Ovary (tissue), 9 donors: Measurements from ENCODE around the gene CD74. TPM values are rescaled to one million over a fixed set of nuclear protein-coding genes. Genes with fewer than 3 reads are reported as not detected.
A peak's percentile ranks its signal among the peaks of the same experiment; 100 is the strongest.
"Not testable (repeated sequence)": the region's sequence is repeated elsewhere in the genome, so short reads cannot be mapped to it uniquely, and the experiment has no call there.

Experiments used
- DNase-seq, 5 donors: peaks; one replicate each; pipeline ENCODE4 v3.0.0-alpha.2; 2019 to 2020
- H3K27ac ChIP-seq, 2 donors: fragments of 200-600 bp; one replicate each; pipeline versions ENCODE4 v1.5.1 to v1.8.0; 2019 to 2022
- H3K27me3 ChIP-seq: fragments of 200-600 bp; one replicate; pipeline ENCODE4 v1.8.0; 2022
- H3K36me3 ChIP-seq: fragments of 200-600 bp; sonication (generic); one replicate; pipeline ENCODE4 v1.5.1; 2019
- H3K4me1 ChIP-seq: one replicate; pipeline ENCODE4 v1.8.1; 2013; ENCODE audit warnings: mild to moderate bottlenecking, moderate library complexity; ENCODE audit not compliant: insufficient read depth
- H3K4me3 ChIP-seq: fragments of 200-600 bp; sonication (generic); one replicate; pipeline ENCODE4 v1.5.1; 2017
- H3K9me3 ChIP-seq, 2 donors: fragments of 200-600 bp in 1 of 2; sonication (generic) in 1 of 2; one replicate each; pipeline versions ENCODE4 v1.5.1 to v1.8.1; 2013 to 2019; ENCODE audit warnings: mild to moderate bottlenecking in 1 of 2, moderate library complexity in 1 of 2
- CTCF ChIP-seq, 3 donors: fragments of 450-650 bp in 2 of 3; fragments of 200-600 bp in 1 of 3; IDR thresholded peaks; one replicate each; pipeline versions ENCODE4 v1.5.1 to v1.8.0; 2016 to 2022; ENCODE audit warnings: antibody characterized with exemption in 3 of 3, mild to moderate bottlenecking in 1 of 3
- EP300 ChIP-seq: sonication (generic); formaldehyde crosslinking; IDR thresholded peaks from one replicate; pipeline ENCODE4 v1.6.1; 2017; ENCODE audit warnings: antibody characterized with exemption
- POLR2A ChIP-seq: fragments of 450-650 bp; IDR thresholded peaks from one replicate; pipeline ENCODE4 v1.6.1; 2017; ENCODE audit warnings: antibody characterized with exemption, mild to moderate bottlenecking, moderate library complexity
- WGBS, 3 donors: extraction: QIAGEN DNeasy Blood & Tissue Kit in 1 of 3; methylation state at CpG; one replicate each; pipeline versions ENCODE4 v1.1.5 to v1.1.7; 2013 to 2017; 5-methylcytosine and 5-hydroxymethylcytosine counted together
- intact Hi-C, 4 donors: fragments of 100-400 bp; cut with DNase I; formaldehyde crosslinking; loops; one replicate each; pipeline versions ENCODE4 v1.11.0 to v1.15.1; 2022 to 2023
- polyA plus RNA-seq, 2 donors: library from polyadenylated mRNA; stranded (reverse); fragments of 200-250 nt in 1 of 2; fragments of 350-450 nt in 1 of 2; fragmentation: Illumina TruSeq in 1 of 2; extraction: RNeasy Lipid Tissue Mini Kit (QIAGEN cat#74804) in 1 of 2; gene quantifications; one replicate each; pipeline ENCODE4 v1.2.3, GENCODE V29; 2013 to 2014
- total RNA-seq, 7 donors: library from RNA; depleted of rRNA in 2 of 7; stranded (reverse); fragments of >200 nt in 2 of 7; fragmentation: NEBNext Ultra II Directional in 3 of 7; extraction: Animal tissue kit (Norgen Biotek cat#: 25700) in 3 of 7; gene quantifications; one replicate each; pipeline versions ENCODE4 v1.1.0 to v1.2.4, GENCODE V29; 2016 to 2023
- donor health status: DM: no; HTN: no; CAD: no; lungs with moderate emphysema.
- donor health status: DM: no; HTN: no; CAD: no.
- donor health status: Bipolar disorder and iron deficiency.
- donor health status: DM: yes; HTN: yes; CAD: no.
- donor health status: DM: no; HTN: no; CAD: no.
- donor health status: DM: yes; HTN: yes; CAD: no.

Gene CD74
- total and polyA plus RNA-seq, 9 donors = 96.9 to 1,292 (median 384) TPM

GRCh38 chr5:150419630-150420270 is 7.0 kb upstream of the CD74 start:
- H3K27ac ChIP-seq = no peak overlapping the region
- no peak for DNase-seq
- no peaks in the 10 kb centered on the region for H3K36me3 ChIP-seq
- H3K27me3 ChIP-seq = no peaks in the 10 kb centered on the region
- TF ChIP-seq POLR2A (no peak), EP300 (no peak), CTCF (IDR thresholded peaks at IDR 0.05) (no peak)
- 86 to 93% (median 88%) methylated on average over 7 of the region's 7 CpGs for WGBS, 3 donors
- H3K9me3 ChIP-seq = no peaks in the 10 kb centered on the region
- intact Hi-C loops = no loop called here
- no peaks in the 10 kb centered on the region for H3K4me1 ChIP-seq
- no peak overlapping the region for H3K4me3 ChIP-seq

- H3K9me3 ChIP-seq, DNase-seq, H3K36me3 ChIP-seq, intact Hi-C loops, H3K27me3 ChIP-seq, H3K4me3 ChIP-seq, H3K4me1 ChIP-seq: not testable (repeated sequence)
- peak overlapping the region in 1 of 2 donors; percentile 84 for H3K27ac ChIP-seq
- WGBS, 3 donors = 90 to 94% (median 92%) methylated on average over 16 of the region's 16 CpGs
Observed at GRCh38 chr5:150413902-150414790, 1.4 kb upstream of the CD74 start.

DNA sequence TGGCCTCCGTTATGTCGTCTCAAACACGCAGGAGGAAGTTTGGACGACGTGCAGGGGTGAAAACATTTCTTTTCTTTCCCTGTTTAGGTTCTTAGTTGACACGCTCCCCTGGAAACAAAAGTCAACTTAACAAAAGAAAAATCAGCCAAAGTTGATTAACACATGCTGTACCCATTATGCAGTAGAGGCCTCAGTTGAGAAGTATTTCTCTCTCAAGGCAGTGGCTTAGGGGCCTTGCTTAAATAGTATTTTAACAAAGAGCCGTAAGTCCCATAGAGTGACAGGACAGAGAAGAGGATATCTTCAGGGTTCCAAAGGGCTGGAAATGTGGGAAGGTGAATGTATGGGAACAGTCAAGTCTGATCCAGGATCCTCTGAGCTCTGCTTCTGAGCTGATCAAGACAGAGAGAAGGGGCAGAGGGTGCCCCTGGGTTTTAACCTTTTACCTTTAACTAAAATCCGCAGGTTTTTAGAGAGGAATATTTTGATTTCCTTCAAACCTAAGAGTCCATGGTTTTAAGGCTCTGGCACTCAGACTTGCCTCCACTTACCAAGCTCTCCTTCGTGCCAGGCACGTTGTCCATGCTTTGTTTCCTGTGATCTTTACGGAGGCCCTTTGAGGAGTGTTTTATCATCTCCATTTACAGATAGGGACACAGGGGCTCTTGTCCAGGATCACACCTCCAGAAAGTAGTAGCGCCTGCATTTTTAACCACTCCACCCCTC is 629 bp upstream of the CD74 start:
- WGBS, 3 donors = 50 to 57% (median 56%) methylated on average over 12 of the region's 12 CpGs
- TF ChIP-seq POLR2A (no peak), EP300 (no peak), CTCF (IDR thresholded peaks at IDR 0.05) (no peak)
- Histone ChIP-seq H3K27ac (peak overlapping the region; percentile 37 to 84), H3K27me3 (no peaks in the 10 kb centered on the region), H3K36me3 (no peaks in the 10 kb centered on the region), H3K4me1 (peaks cover 4% of the 10 kb centered on the region), H3K4me3 (peak overlapping the region; percentile 33), H3K9me3 (no peaks in the 10 kb centered on the region)
- intact Hi-C loops = no loop called here
- DNase-seq = no peak

GRCh38 chr5:150411245-150411979 is 1.3 kb downstream of the CD74 start:
- no peaks in the 10 kb centered on the region for H3K9me3 ChIP-seq
- peaks cover 4% of the 10 kb centered on the region for H3K4me1 ChIP-seq
- H3K27ac ChIP-seq = peak overlapping the region in 1 of 2 donors; percentile 84
- peak in 1 of 5 donors; percentile 42 for DNase-seq
- intact Hi-C loops = no loop called here
- no peak for TF ChIP-seq CTCF (IDR thresholded peaks at IDR 0.05)
- no peak for TF ChIP-seq EP300
- TF ChIP-seq POLR2A = no peak
- H3K27me3 ChIP-seq = no peaks in the 10 kb centered on the region
- 82 to 93% (median 90%) methylated on average over 5 of the region's 5 CpGs for WGBS, 3 donors
- H3K4me3 ChIP-seq = no peak overlapping the region
- no peaks in the 10 kb centered on the region for H3K36me3 ChIP-seq
